Measurements from ENCODE around the gene DPP7.

DNA sequence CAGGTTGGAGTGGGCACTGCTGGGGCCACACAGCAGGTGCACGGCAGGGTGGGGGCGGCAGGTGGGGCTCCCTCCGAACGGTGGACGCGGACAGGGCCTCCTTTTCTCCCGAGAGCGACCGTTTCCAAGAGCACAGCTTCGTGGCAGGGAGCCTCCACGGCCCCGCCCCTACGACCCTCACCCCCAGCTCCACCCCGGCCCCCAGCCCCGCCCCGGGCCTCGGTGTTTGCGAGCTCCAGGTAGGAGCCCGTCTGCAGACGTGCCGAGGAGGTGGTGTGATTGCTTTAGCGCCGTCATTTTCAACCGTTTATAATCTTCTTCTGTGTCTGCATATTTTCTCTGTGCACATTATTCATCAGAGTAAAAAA, 33.2 kb upstream of the DPP7 start:
- TF ChIP-seq POLR2AphosphoS5 (IDR thresholded peaks at IDR 0.05; ENCODE audit: insufficient read depth in 1 of 2, low read depth in 1 of 2): no peak
- TF ChIP-seq POLR2A (IDR thresholded peaks at IDR 0.05): no peak

Data from vagina (tissue), 2 donors.